ENCODE data around the gene ACTL7B.

Gene ACTL7B

DNA sequence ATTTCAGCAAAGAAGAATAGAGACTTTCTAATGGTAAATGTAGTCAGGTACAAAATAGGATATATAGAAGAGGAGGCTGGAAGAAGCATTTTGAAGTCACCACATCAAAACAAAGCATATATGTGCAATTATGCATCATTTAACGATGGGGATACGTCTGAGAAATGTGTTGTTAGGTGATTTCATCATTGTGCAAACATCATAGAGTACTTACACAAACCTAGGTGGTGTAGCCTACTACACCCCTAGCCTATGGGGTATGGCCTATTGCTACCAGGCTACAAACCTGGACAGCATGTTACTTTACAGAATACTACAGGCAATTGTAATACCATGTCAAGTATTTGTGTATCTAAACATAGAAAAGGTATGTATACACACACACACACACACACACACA, 49.7 kb upstream of the ACTL7B start:
- TF ChIP-seq AEBP2 (tag by site-specific recombination; IDR thresholded peaks at IDR 0.05; ENCODE audit: borderline replicate concordance) (no peak), ZNF768 (tag by site-specific recombination; IDR thresholded peaks at IDR 0.05) (no peak), SP2 (tag by site-specific recombination; IDR thresholded peaks at IDR 0.05) (no peak), ZSCAN4 (tag by site-specific recombination; IDR thresholded peaks at IDR 0.05) (no peak), ZNF223 (tag by site-specific recombination; IDR thresholded peaks at IDR 0.05) (no peak), ZNF416 (tag by site-specific recombination; IDR thresholded peaks at IDR 0.05) (no peak), WT1 (tag by site-specific recombination; IDR thresholded peaks at IDR 0.05) (no peak), ZNF654 (tag by site-specific recombination; IDR thresholded peaks at IDR 0.05; ENCODE audit: low read depth) (no peak), ZFHX2 (tag by site-specific recombination; conservative IDR thresholded peaks at IDR 0.05) (no peak), KLF7 (tag by site-specific recombination; IDR thresholded peaks at IDR 0.05; ENCODE audit: borderline replicate concordance) (no peak), TRIM28 (IDR thresholded peaks at IDR 0.05; ENCODE audit: borderline replicate concordance, low read length) (no peak), ZNF670 (tag by site-specific recombination; IDR thresholded peaks at IDR 0.05; ENCODE audit: low read depth) (no peak), ZNF837 (tag by site-specific recombination; IDR thresholded peaks at IDR 0.05) (no peak), PRDM4 (tag by site-specific recombination; IDR thresholded peaks at IDR 0.05) (no peak), ZBTB11 (tag by site-specific recombination; conservative IDR thresholded peaks at IDR 0.05; ENCODE audit: low read depth) (no peak)
- TF ChIP-seq, protein P1, sequence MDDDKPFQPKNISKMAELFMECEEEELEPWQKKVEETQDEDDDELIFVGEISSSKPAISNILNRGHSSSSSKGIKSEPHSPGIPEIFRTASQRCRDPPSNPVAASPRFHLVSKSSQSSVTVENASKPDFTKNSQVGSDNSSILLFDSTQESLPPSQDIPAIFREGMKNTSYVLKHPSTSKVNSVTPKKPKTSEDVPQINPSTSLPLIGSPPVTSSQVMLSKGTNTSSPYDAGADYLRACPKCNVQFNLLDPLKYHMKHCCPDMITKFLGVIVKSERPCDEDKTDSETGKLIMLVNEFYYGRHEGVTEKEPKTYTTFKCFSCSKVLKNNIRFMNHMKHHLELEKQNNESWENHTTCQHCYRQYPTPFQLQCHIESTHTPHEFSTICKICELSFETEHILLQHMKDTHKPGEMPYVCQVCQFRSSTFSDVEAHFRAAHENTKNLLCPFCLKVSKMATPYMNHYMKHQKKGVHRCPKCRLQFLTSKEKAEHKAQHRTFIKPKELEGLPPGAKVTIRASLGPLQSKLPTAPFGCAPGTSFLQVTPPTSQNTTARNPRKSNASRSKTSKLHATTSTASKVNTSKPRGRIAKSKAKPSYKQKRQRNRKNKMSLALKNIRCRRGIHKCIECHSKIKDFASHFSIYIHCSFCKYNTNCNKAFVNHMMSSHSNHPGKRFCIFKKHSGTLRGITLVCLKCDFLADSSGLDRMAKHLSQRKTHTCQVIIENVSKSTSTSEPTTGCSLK (tag by site-specific recombination; IDR thresholded peaks at IDR 0.05), result no peak
- TF ChIP-seq, protein P2, sequence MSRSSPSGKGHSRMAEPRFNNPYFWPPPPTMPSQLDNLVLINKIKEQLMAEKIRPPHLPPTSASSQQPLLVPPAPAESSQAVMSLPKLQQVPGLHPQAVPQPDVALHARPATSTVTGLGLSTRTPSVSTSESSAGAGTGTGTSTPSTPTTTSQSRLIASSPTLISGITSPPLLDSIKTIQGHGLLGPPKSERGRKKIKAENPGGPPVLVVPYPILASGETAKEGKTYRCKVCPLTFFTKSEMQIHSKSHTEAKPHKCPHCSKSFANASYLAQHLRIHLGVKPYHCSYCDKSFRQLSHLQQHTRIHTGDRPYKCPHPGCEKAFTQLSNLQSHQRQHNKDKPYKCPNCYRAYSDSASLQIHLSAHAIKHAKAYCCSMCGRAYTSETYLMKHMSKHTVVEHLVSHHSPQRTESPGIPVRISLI (tag by site-specific recombination; IDR thresholded peaks at IDR 0.05), result no peak
- H3K4me3 ChIP-seq (ENCODE audit: low read depth, low read length), result no peak overlapping the region
- H3K9me3 ChIP-seq (ENCODE audit: control insufficient read depth, insufficient read depth, low read depth, low read length), result no peaks in the 10 kb centered on the region
- peaks cover 27 to 95% of the 10 kb centered on the region in 2 experiments for H3K36me3 ChIP-seq (ENCODE audit: control insufficient read depth in 2 of 2, insufficient read depth in 1 of 2, low read length in 2 of 2)
- ChIA-PET CTCF (no interaction called here), POLR2A (no interaction called here)
- H3K27ac ChIP-seq (ENCODE audit: extremely low read depth, low read depth, low read length), result no peak overlapping the region
- H3K4me1 ChIP-seq (ENCODE audit: control insufficient read depth, insufficient read depth, low read length), result no peaks in the 10 kb centered on the region; the same call in 1 of the 2 replicates
